GM23248 (cell line): ENCODE results near the gene FOXD2. TPM values are rescaled to one million over a fixed set of nuclear protein-coding genes. Genes with fewer than 3 reads are reported as not detected.

ENCODE experiments used
- DNase-seq: peaks from one replicate; pipeline ENCODE4 v3.0.0-alpha.2; 2015
- H2AFZ ChIP-seq: fragments of 200-600 bp; sonication (generic); 2 replicates; pipeline ENCODE4 v1.6.1; 2016; ENCODE audit warnings: antibody characterized with exemption
- H3F3A ChIP-seq: fragments of 200-600 bp; sonication (generic); 2 replicates; pipeline ENCODE4 v1.6.1; 2016; ENCODE audit warnings: mild to moderate bottlenecking, antibody characterized with exemption, mixed run types; ENCODE audit not compliant: insufficient read depth
- H3K27ac ChIP-seq: fragments of 200-600 bp; sonication (generic); 2 replicates; pipeline ENCODE4 v1.5.1; 2016; ENCODE audit warnings: mild to moderate bottlenecking
- H3K27me3 ChIP-seq: fragments of 200-600 bp; sonication (generic); replicated peaks from 2 replicates; pipeline ENCODE4 v1.6.1; 2016; ENCODE audit warnings: mild to moderate bottlenecking; ENCODE audit not compliant: insufficient read depth
- H3K36me3 ChIP-seq: fragments of 200-600 bp; sonication (generic); 2 replicates; pipeline ENCODE4 v1.6.1; 2016; ENCODE audit warnings: low read depth, mild to moderate bottlenecking
- H3K4me1 ChIP-seq: fragments of 200-600 bp; sonication (generic); 2 replicates; pipeline ENCODE4 v1.6.1; 2016; ENCODE audit warnings: mild to moderate bottlenecking; ENCODE audit not compliant: insufficient read depth
- H3K4me2 ChIP-seq: fragments of 200-600 bp; sonication (generic); one replicate; pipeline ENCODE4 v1.6.1; 2016; ENCODE audit warnings: mild to moderate bottlenecking; ENCODE audit not compliant: unreplicated experiment
- H3K4me3 ChIP-seq: fragments of 200-600 bp; sonication (generic); 2 replicates; pipeline ENCODE4 v1.5.1; 2016; ENCODE audit warnings: mild to moderate bottlenecking
- H3K79me2 ChIP-seq: fragments of 200-600 bp; sonication (generic); 2 replicates; pipeline ENCODE4 v1.6.1; 2016; ENCODE audit warnings: mild to moderate bottlenecking; ENCODE audit not compliant: insufficient read depth
- H3K9ac ChIP-seq: fragments of 200-600 bp; sonication (generic); 2 replicates; pipeline ENCODE4 v1.6.1; 2016; ENCODE audit warnings: mild to moderate bottlenecking
- H3K9me2 ChIP-seq: fragments of 200-600 bp; sonication (generic); 2 replicates; pipeline ENCODE4 v1.6.1; 2016; ENCODE audit warnings: mixed run types, mild to moderate bottlenecking, moderate library complexity; ENCODE audit not compliant: insufficient read depth
- H3K9me3 ChIP-seq: fragments of 200-600 bp; sonication (generic); one replicate; pipeline ENCODE4 v1.6.1; 2017; ENCODE audit warnings: low read depth
- H4K20me1 ChIP-seq: fragments of 200-600 bp; sonication (generic); 2 replicates; pipeline ENCODE4 v1.6.0; 2016; ENCODE audit not compliant: insufficient read depth
- EZH2 ChIP-seq: fragments of 200-600 bp; sonication (generic); IDR thresholded peaks from 2 replicates; pipeline ENCODE4 v1.6.1; 2018; ENCODE audit warnings: antibody characterized with exemption, mild to moderate bottlenecking; ENCODE audit not compliant: insufficient read depth, poor library complexity, severe bottlenecking
- EZH2phosphoT487 ChIP-seq: fragments of 200-600 bp; sonication (generic); IDR thresholded peaks from 2 replicates; pipeline ENCODE4 v1.6.1; 2018; ENCODE audit warnings: antibody characterized with exemption, moderate library complexity, mild to moderate bottlenecking, low read depth; ENCODE audit not compliant: insufficient read depth
- WGBS, 2 experiments: methylation state at CpG; one replicate each; pipeline ENCODE4 v1.1.6; 2015 to 2017; ENCODE audit warnings: low lambda C conversion rate in 2 of 2, low coverage in 1 of 2; ENCODE audit errors: missing lambda C conversion rate in 2 of 2; 5-methylcytosine and 5-hydroxymethylcytosine counted together
- in situ Hi-C: fragments of 300-500 bp; cut with MboI; formaldehyde crosslinking; loops from 2 replicates; pipeline ENCODE4 v1.15.0; 2020
- polyA plus RNA-seq: library from polyadenylated mRNA; unstranded; fragments of >200 nt; fragmentation: Nextera tagmentation; extraction: Ambion mirVana; gene quantifications from 2 replicates; pipeline ENCODE4 v1.2.1, GENCODE V29; 2016
- total RNA-seq: library from RNA; depleted of rRNA; stranded (reverse); fragments of >200 nt; shearing (Covaris generic); gene quantifications from 2 replicates; pipeline ENCODE4 v1.2.3, GENCODE V29; 2014

FOXD2 gene
- total and polyA plus RNA-seq, 2 experiments from 2014 or later = 0.20 to 0.43 TPM

GRCh38 chr1:47460040-47460439, 22.2 kb downstream of the FOXD2 start:
- Histone ChIP-seq H3K79me2 (no peaks in the 10 kb centered on the region), H2AFZ (no peak overlapping the region), H4K20me1 (no peaks in the 10 kb centered on the region), H3K4me2 (no peak overlapping the region), H3K27ac (no peak overlapping the region), H3K4me3 (no peak overlapping the region), H3F3A (no peaks in the 10 kb centered on the region), H3K4me1 (no peaks in the 10 kb centered on the region), H3K9ac (no peak overlapping the region), H3K9me3 (no peaks in the 10 kb centered on the region), H3K27me3 (peaks cover 31% of the 10 kb centered on the region), H3K9me2 (no peaks in the 10 kb centered on the region), H3K36me3 (no peaks in the 10 kb centered on the region)
- TF ChIP-seq EZH2 (no peak), EZH2phosphoT487 (no peak)
- DNase-seq = no peak
- in situ Hi-C loops = no loop called here
- WGBS, 2 experiments = 2% methylated on average over 5 of the region's 5 CpGs

- no peak for DNase-seq
- in situ Hi-C loops = no loop called here
- TF ChIP-seq EZH2phosphoT487 = no peak
- no peak for TF ChIP-seq EZH2
Observed at GRCh38 chr1:47460456-47460855, 22.6 kb downstream of the FOXD2 start.

GRCh38 chr1:47465605-47466004, 27.8 kb downstream of the FOXD2 start:
- Histone ChIP-seq H3K27ac (no peak overlapping the region), H3K27me3 (peaks cover 21% of the 10 kb centered on the region), H3K4me3 (no peak overlapping the region), H3K4me2 (no peak overlapping the region), H3K36me3 (no peaks in the 10 kb centered on the region), H3F3A (no peaks in the 10 kb centered on the region), H3K9me2 (no peaks in the 10 kb centered on the region), H3K9ac (no peak overlapping the region), H4K20me1 (no peaks in the 10 kb centered on the region), H3K9me3 (no peaks in the 10 kb centered on the region), H2AFZ (no peak overlapping the region), H3K4me1 (no peaks in the 10 kb centered on the region), H3K79me2 (no peaks in the 10 kb centered on the region)
- in situ Hi-C loops = no loop called here
- WGBS, 2 experiments = 21 to 31% methylated on average over 3 of the region's 3 CpGs
- TF ChIP-seq EZH2 (no peak), EZH2phosphoT487 (no peak)
- DNase-seq = no peak

More at GRCh38 chr1:47460456-47460855, 22.6 kb downstream of the FOXD2 start:
- Histone ChIP-seq H3K4me2 (no peak overlapping the region), H3K9me3 (no peaks in the 10 kb centered on the region), H3K27me3 (peaks cover 33% of the 10 kb centered on the region), H3K4me1 (no peaks in the 10 kb centered on the region), H4K20me1 (no peaks in the 10 kb centered on the region), H3K4me3 (no peak overlapping the region), H2AFZ (no peak overlapping the region), H3K79me2 (no peaks in the 10 kb centered on the region), H3K9me2 (no peaks in the 10 kb centered on the region), H3K27ac (no peak overlapping the region), H3K36me3 (no peaks in the 10 kb centered on the region), H3F3A (no peaks in the 10 kb centered on the region), H3K9ac (no peak overlapping the region)

- H2AFZ ChIP-seq = no peak overlapping the region
- no peak overlapping the region for H3K4me2 ChIP-seq
- H4K20me1 ChIP-seq = no peaks in the 10 kb centered on the region
- 0 out of 2 replicates have a peak, but pooled peaks cover 4% of the 10 kb centered on the region for H3K27me3 ChIP-seq
- TF ChIP-seq EZH2phosphoT487 (no peak), EZH2 (no peak)
- no peaks in the 10 kb centered on the region for H3K9me2 ChIP-seq
- H3K27ac ChIP-seq = no peak overlapping the region
- H3K4me3 ChIP-seq = no peak overlapping the region
- H3K79me2 ChIP-seq = no peaks in the 10 kb centered on the region
- H3K9ac ChIP-seq = no peak overlapping the region
- no peaks in the 10 kb centered on the region for H3F3A ChIP-seq
- no peaks in the 10 kb centered on the region for H3K9me3 ChIP-seq
- H3K36me3 ChIP-seq = no peaks in the 10 kb centered on the region
- DNase-seq = no peak
- WGBS, 2 experiments = 36 to 45% methylated on average over 4 of the region's 4 CpGs
- H3K4me1 ChIP-seq = no peaks in the 10 kb centered on the region
- in situ Hi-C loops = no loop called here
Observed at GRCh38 chr1:47468709-47469389, 31.0 kb downstream of the FOXD2 start.

- Histone ChIP-seq H3F3A (no peaks in the 10 kb centered on the region), H3K79me2 (no peaks in the 10 kb centered on the region), H3K27me3 (0 out of 2 replicates have a peak, but pooled peaks cover 4% of the 10 kb centered on the region), H3K9ac (no peak overlapping the region), H2AFZ (no peak overlapping the region), H3K27ac (no peak overlapping the region), H3K9me2 (no peaks in the 10 kb centered on the region), H4K20me1 (no peaks in the 10 kb centered on the region), H3K9me3 (no peaks in the 10 kb centered on the region), H3K4me1 (no peaks in the 10 kb centered on the region), H3K4me2 (no peak overlapping the region), H3K36me3 (no peaks in the 10 kb centered on the region), H3K4me3 (no peak overlapping the region)
- in situ Hi-C loops = no loop called here
- WGBS, 2 experiments = 28 to 45% methylated on average over 2 of the region's 2 CpGs
- no peak for DNase-seq
- TF ChIP-seq EZH2phosphoT487 (no peak), EZH2 (no peak)
Observed at GRCh38 chr1:47469390-47469759, 31.5 kb downstream of the FOXD2 start.
